Measurements from ENCODE around the gene ELN.
A peak's percentile ranks its signal among the peaks of the same experiment; 100 is the strongest.

GRCh38 chr7:74061840-74062539 is 34.0 kb downstream of the ELN start:
- TF ChIP-seq, protein P1, sequence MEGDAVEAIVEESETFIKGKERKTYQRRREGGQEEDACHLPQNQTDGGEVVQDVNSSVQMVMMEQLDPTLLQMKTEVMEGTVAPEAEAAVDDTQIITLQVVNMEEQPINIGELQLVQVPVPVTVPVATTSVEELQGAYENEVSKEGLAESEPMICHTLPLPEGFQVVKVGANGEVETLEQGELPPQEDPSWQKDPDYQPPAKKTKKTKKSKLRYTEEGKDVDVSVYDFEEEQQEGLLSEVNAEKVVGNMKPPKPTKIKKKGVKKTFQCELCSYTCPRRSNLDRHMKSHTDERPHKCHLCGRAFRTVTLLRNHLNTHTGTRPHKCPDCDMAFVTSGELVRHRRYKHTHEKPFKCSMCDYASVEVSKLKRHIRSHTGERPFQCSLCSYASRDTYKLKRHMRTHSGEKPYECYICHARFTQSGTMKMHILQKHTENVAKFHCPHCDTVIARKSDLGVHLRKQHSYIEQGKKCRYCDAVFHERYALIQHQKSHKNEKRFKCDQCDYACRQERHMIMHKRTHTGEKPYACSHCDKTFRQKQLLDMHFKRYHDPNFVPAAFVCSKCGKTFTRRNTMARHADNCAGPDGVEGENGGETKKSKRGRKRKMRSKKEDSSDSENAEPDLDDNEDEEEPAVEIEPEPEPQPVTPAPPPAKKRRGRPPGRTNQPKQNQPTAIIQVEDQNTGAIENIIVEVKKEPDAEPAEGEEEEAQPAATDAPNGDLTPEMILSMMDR (IDR thresholded peaks at IDR 0.05 in 4 of 5, conservative IDR thresholded peaks at IDR 0.05 in 1 of 5) = no peak
- peak in 1 of 2 donors; percentile 11 for TF ChIP-seq POLR2A (IDR thresholded peaks at IDR 0.05)
